Effector CD8-positive, alpha-beta T cell (primary cell): Measurements from ENCODE around the gene RIPK1.

Source experiments
- DNase-seq: peaks from one replicate; lab custom pipeline; 2025; lab: John Stamatoyannopoulos, UW

RIPK1 gene

DNA sequence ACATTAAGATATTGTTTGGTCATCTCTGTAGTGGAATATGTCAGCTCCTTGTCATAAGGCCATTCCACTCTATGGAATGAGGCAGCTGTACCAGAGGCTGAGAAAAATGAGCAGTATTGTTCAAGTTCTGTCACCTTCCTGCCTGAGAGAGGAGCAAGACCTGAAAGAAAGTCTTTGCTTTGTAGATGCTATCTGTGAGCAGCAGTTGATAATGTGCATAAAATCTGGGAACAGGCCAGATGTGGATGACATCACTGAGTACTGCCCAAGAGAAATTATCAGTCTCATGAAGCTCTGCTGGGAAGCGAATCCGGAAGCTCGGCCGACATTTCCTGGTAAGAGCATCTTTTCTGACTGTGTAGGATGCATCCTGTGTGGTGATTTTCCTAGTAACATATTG is 16.8 kb downstream of the RIPK1 start:
- DNase-seq, result no peak

DNA sequence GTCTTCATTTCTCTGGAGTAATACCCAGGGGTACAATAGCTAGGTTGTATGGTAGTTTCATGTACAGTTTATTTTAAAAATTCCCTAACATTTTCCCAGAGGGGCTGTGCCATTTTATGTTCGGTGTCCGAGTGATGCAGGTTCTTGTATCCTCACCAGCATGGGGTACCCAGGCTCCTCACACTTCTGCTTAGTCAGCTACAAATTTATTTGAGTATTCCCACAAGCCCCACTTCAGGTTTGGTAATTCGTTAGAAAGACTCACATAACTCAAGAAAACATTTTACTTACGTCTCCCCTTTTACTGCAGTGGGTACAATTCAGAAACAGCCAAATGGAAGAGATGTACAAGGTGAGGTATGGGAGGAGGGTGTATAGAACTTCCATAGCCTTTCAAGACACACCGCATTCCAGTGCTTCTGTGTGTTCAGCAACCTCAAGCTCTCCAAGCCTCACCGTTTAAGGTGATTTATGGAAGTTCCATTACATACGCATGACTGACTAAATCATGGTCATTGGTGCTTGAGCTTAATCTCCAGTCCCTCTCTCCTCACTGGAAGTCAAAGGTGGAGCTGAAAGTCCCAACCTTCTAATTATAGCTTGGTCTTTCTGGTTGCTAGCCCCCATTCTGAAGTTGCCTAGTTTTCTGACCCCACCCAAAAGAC is 18.1 kb downstream of the RIPK1 start:
- no peak for DNase-seq

DNA sequence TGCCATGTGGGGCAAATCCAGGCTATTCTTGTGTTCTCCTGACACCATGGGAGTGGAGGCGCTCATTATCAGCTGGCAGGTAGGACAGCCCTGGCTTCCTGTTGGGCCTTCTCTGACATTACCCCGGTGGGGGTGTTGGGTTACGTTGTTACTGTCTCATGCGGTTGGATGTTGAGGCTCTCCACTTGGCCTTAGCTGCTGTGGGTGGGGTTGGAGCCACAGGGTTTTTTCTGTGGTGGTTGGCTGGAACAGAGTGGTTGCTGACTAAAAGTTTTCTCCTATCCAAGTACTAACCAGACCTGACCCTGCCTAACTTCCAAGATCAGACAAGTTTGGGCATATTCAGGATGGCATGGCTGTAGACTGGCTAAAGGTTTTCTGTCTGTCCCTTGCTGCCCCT is 20.2 kb downstream of the RIPK1 start:
- no peak for DNase-seq

DNA sequence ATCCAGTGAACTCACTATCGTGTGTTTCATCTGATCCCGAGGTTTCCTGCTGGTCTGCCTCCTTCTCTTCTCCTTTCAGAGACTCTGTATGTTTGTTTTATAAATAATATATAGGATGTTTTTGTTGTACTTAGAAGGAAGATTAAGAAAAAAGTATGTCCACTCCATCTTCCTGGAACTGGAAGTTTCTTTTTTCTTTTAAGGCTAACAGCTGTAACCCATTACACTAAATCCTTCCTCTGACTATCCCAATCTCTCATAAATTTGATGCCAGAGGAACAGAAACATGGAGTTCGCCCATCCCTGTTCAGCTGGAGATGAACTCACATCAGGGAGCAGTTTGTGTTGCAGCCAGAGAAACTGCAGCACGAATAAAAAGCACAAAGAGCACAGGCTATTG is 20.7 kb downstream of the RIPK1 start:
- DNase-seq, result no peak

DNA sequence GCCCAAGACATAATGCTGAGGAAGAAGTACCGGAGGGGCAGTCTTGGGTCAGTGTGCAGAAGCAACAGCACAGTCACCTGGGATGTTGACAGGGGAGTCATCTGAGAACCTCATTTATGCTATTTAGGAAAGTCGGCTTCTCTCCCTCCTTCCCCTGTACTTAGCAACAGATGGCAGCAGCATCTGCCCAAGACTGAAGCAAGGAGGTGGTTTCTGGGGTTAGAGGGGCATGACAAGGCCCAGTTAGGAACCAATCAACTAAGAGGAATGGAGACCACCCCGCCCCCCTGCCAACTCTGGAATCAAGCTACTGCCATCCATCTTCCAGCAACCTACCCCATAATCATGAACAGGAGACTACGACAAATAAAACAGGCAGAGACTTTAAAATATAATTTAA is 21.7 kb downstream of the RIPK1 start:
- no peak for DNase-seq

DNA sequence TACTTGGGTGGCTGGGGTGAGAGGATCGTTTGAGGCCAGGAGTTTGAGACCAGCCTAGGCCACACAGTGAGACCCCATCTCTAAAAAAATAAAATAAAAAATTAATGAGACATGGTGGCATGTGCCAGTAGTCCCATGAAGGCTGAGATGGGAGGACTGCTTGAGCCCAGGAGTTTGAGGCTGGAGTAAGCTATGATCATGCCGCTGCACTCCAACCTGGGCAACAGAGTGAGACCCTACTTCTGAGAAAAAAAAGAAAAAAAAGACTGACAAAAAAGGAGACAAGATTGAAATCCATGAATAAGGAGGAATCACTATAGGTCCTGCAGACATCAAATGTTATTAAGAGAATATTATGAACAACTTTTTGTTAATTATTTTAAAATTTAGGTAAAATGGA is 26.5 kb downstream of the RIPK1 start:
- DNase-seq, result no peak

DNA sequence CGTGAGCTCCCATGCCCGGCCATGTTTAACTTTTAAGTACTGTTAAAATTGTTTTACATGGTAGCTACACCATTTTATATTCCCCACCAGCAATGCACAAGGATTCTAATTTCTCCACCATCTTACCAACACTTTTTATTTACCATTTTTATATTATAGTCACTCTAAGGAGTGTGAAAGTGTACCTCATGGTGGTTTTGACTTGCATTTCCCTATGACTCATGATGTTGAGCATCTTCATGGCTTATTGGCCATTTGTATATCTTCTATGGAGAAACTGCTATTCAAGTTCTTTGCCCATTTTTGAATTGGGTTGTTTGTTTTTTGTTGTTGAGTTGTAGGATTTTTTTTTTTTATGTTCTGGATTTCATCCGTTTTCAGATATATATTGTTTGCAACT is 34.6 kb downstream of the RIPK1 start:
- DNase-seq, result no peak

DNA sequence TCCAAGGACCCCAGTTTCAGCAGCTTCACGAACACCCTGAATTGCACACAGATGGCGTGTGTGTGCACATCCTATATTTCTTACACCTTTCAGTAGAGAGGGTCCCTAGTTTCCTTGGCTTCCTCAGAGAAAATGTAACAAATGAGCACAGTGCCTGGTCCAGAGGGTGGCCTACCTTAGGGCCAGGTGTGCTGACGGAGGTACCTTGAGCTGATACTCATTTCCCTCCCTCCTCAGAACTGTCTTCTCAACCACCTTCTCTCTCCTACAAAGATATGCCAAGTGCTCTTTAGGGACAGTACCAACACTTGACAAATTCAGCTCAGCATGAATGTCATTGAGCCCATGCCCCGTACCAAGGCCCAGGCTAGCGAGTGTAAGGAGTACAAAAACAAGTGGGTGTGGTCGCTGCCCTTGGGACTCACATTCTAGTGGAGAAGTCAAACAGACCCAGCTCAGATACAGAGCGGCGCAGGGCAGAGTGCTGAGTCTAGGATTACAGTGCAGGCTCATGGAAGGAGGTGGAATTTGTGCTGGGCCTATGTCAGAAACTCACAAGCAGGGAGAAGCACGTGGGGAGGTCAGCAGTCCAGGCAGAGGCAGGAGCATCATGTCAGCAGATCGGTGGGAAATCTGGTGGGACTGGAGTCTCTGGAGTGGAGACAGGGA is 40.6 kb downstream of the RIPK1 start:
- no peak for DNase-seq

DNA sequence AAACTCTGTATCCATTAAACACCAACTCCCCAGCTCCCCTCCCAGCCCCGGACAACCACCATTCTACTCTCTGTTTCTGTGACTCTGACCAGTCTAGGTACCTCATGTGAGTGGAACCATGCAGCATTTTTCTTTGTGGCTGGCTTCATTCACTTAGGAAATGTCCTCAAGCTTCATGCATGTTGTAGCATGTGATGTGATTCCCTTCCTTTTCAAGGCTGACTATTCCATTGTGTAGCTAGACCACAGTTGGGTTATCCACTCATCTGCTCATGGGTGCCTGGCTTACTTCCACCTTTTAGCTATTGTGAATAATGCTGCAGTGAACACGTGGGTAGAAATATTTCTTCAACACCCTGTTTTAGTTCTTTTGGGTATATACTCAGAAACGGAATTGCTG is 41.5 kb downstream of the RIPK1 start:
- no peak for DNase-seq

DNA sequence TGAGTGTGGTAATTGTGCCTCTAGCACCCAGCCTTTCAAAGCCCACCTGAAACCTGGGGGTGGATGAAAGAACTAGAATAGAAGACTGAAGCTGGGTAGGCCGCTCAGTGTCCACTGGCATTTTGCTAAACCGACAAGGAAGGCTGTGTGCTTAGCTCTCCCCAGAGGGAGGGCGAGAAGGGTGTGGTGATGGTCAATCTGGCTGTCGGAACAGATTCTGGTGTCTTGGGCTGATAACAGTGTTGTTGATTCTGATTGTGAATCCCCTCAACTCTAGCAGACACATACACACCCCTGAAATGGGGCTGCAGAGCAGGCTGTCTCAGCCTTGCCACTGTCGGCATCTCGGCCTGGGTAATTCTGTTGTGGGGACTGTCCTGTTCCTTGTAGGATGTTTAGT is 46.1 kb downstream of the RIPK1 start:
- no peak for DNase-seq

DNA sequence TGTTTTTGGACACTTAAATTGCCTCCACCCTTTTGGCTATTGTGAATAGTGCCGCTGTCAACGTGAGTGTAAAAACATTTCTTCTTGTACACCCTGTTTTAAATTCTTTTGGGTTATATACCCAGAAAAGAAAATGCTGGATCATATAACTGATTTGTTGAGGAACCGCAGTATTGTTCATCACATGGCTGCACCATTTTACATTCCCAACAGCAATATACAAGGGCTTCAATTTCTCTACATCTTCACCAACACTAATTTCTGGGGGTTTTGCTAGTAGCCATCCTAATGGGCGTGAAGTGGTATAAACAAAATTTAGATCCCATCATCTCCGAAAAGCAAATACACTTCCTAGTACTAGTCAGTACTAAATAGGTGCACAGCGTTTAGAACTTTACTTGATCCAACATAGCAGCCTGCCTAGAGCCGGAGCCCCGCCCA is 49.6 kb downstream of the RIPK1 start:
- DNase-seq, result no peak

DNA sequence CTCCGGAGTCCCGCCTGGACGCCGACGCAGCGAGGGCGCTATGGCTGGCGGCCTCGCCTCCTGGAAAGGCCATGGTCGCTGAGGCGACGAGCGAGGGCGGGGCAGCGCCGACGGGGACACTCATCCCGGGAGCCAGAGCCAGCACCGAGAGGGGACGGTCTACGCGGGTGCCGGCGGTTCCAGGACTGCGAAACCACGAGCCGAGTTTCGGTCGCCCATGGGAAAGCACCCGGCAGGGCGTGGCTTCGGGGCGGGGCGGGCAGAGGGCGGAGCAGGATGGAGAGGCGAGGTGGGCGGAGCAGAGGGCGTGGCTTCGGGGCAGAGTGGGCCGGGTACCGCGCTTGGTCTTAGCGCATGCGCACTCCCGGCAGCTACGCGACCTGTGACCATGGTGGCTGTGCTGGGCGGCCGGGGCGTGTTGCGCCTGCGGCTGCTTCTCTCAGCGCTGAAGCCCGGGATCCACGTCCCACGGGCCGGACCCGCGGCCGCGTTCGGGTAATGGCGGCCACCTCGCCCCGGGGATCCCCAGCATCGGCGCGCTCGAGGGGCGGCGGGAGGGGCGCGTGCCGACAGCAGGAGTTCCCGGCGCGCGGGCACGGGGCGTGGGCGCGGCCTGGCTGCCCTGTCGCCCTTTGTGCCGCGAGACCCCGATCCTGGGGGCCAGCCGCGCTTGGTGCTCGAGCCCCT is 50.2 kb downstream of the RIPK1 start, which contains the start of gene BPHL:
TSS of gene BPHL (plus strand) at position 359 of the 687 bp plus-strand sequence. CDS start at position 389, 30 bp downstream.
- DNase-seq, result peak; percentile 98

DNA sequence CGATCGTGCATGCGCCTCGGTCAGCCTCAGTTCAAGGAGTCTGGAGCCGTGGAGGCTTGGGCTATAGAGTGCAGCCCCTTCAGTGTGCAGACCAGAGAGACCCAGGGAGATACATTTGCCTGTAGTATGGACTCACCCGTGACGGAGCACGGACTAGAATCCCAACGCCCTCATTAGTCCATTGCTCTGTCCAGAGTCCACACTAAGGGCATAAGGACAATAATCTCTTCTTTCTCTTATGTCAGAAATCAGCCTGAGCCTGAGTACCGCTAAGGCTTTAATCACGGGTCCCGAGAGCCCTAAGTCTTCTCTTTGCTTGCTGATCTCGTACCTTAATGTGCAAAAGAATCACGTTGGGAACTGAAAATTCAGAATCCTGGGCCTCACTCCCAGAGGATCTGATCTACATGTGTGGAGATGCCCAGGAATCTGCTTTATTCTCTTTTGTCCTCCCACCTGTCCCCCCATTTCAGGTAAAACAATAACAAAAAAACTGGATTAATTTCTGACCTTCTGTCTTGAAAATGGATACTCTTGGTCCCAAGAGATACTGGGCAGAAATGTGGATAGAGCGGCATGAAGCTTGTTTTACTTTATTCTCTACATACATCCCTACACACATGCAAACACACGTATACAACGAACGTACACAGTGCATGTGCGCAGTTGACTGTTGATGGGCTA is 50.9 kb downstream of the RIPK1 start:
- no peak for DNase-seq

DNA sequence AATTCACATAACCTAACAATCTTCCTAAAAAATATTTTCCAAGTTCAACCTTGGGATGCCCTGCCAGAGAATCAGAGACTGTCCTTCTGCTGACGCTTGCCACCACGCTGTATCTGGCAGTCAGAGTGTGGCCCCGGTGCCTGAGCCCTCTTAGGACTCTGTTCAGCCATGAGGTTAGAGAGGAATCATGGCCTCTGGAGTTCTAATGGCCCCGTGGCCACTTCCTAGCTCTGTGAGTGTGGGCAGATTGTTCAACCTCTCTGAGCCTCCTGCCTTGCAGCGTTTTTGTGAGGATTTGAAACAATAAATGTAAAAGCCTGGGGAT is 52.4 kb downstream of the RIPK1 start:
- no peak for DNase-seq

DNA sequence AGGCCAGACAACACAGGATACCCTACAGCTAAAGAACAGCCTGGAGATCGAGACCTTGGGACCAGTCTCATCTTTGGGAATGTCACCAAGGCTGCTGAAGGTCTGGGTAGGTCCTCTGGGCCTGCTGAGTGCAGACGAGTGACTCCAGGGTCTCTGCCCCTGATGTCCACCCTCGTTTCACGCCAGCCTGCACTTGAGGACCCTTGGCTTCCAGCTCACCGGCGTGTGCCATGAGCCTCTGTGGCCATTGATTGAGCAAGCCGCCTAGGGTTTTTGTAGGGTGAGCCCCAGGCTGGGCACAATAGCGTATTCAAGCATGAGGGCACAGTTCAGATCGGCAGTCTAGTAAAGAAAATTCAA is 54.5 kb downstream of the RIPK1 start:
- no peak for DNase-seq

DNA sequence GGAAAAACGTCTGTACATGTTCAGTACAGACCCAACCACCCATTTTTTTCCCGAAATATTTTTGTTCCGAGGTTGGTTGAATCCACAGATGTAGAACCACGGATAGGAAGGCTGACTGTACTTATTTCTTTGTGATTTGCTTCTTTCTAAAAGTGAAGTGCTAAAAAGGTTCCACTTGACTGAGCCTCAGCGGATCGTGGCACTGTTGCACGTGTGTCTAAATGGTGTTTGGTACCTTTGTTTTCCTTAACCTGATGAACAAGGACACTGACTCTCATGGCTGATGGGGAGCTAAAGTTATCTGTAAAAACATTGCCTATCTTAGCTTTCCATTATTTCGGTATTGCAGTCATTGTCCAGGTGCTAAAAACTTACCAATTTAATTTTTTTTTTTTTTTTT is 56.4 kb downstream of the RIPK1 start:
- no peak for DNase-seq

DNA sequence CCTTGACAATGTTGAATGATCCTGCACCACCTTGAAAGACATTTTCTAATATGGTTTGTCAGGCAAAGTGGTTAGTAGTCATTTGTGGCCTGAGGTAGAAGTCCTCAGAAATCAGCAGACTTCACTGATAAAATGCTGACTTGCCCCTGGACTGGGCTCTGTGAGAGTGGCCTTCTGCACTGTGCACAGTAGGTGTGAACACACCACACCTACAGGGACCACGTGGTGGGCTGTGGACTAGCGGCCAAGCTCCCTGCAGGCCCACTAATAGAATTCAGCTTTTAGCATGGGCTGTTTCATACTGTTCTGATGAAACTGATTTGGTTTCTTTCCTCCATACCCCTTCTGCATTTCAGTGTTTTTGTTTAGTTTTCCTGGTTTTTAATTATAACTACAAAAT is 57.5 kb downstream of the RIPK1 start:
- DNase-seq, result no peak

DNA sequence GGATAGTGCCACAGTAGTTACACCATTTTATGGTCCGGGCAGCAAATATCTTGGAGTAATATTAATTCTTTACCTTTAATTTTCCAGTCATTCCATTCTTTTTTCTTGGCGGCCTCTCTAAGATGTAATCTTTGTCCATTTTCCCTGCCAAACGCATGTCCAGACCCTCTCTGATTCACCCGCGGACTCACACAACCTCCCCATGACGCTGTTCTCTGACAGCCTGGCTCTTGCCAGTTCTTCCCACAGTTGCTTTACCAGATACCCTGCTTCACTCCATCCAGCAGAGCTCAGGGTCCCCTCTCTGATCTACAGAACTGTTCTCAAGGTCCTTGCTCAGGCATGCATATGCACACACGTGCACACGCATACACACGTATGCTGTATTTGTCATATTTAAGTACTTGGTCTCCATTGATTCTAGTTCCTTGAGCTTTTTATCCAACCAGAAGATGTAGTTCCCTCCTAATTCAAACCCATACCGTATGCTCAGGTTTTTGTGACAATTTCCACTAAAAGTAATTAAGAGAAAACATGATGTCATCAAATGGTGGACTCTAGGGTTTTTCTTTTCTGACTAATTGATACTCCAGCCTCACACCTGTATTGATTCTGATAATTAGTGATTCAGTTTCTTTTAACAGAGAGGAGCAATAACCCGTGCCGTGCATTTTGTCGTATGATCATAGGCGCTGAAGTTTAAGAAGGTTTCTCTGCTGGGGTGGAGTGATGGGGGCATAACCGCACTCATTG is 60.2 kb downstream of the RIPK1 start:
- no peak for DNase-seq

DNA sequence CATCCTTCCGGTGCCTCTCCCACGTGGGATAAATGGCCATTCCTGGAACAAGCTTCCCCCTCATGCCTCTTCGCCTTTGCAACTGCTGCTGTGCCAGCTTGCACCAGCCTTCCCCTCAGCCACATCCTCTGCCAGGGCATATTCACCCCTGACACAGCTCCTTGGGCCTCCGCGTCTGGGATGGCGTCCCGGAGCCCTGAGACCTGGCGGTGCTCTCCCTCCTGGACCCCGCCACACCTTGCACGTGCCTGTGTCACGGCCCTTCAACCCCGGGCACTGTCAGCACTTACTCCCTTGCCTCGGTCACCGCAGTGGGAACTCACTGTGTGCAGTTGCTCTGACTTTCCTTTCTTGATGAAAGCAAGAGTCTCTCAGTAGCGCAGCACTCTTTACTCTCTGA is 63.4 kb downstream of the RIPK1 start:
- DNase-seq, result no peak

DNA sequence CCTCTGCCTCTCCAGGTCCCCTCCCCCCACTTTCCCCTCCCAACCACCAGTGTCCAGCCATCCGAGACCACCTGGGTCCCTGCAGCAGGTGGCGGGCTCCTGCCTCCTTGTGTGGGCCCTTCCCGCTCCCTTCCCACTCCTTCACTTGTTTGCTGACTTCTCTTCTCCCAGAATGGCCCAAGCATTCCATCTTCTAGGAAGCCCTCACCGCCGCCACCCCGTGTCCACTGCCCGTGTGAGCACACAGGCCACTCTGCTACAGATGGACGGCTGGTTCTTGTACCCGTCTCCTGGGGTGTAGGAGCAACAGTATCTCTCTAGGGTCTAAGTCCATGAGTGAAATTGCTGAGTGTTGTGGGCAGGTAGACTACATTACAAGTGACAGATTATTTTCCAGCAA is 65.2 kb downstream of the RIPK1 start:
- no peak for DNase-seq

DNA sequence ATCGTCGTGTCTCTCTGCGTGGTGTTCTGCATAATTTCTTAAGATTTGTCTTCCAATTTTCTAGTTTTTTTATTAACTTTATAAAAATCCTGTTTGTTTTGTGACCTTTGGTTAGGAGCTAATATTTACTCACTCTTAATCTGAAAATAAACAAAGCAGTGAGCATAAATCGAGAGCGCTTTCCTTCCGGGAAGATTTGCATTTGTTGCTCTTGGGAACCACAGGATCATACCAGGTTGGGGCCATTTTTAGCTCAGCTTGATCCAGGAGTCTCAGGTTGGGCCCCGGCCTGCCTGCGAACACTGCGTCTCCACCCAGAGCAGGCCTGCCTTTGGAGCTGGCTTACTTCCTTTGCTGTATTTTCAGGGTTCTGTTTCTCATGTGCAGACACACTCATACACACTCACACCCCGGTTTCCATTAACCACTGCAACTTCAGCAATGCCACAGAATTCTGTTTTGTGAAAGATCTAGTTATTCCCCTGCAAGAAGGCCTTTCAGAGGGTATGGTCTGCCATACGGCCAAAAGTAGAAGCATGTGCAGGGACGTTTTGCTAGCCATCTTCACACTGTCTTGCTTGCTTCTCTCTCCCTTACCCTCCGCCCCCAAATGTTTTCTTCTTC is 67.5 kb downstream of the RIPK1 start:
- DNase-seq, result no peak
